G401 (cell line): Measurements from ENCODE around the gene SOBP. TPM values are rescaled to one million over a fixed set of nuclear protein-coding genes. Genes with fewer than 3 reads are reported as not detected.

Experiments used
- DNase-seq: peaks from one replicate; pipeline ENCODE4 v3.0.0-alpha.2; 2015; ENCODE audit warnings: low spot score
- in situ Hi-C: cut with HindIII; loops from 2 replicates; pipeline ENCODE4 v1.10.0; 2016; ENCODE audit warnings: low sequenced_read_pairs, mixed read lengths
- total RNA-seq: library from RNA; depleted of rRNA; stranded (reverse); fragments of >200 nt; shearing (Covaris generic); gene quantifications from 2 replicates; pipeline ENCODE4 v1.2.3, GENCODE V29; 2014

Gene SOBP
- total RNA-seq, 1 experiment from 2014 or later = 3.7 TPM

DNA sequence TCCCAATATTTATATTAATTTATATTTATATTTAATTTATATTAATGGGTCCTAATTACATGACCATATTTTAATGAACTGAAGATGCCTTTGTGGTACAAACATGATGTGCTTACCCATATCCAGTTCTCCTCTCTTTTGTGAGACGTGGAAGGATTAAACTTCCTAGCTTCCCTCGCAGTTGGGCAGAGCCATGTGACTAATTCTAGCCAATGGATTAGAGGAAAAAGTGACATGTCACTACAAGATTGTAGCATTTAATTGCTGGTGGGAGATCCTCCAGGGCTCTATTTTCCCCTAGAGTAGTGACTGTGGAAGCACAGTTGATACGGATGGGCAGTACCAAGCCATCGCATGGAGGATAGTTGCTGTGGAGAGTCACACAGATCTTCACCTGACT is 4.8 kb upstream of the SOBP start:
- in situ Hi-C loops = no loop called here

DNA sequence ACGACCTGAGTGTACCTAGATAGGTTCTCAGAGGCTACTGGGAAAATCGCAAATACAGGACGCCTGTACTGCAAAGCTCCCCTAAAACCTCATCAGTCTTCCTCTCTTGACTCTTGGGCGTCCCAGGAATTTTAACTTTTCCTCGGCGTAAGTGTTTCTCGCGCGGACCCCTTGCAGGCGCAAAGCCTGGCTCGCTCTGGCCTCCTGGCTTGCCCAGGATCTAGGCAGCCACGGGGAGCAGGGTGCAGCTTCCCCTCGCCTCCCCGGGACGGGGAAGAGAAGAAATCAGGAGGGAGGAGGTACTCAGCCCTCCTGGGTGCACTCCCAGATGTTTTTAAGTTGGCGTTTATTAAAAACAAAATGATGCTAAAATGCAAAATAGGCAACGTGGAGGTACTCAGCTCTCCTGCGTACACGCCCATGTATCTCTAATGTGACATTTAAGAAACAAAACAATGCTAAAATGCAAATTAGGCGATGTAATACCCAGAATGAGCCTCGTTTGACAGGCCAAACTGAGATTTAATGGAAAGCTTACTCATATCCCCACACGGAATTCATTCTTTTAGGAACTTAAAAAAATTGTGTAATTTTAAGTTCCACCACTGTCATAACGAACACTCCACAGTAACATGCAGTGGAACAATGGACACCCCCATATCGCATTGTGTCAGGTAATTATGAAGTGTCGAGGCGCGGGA is 1.6 kb upstream of the SOBP start:
- in situ Hi-C loops = no loop called here
- DNase-seq = no peak

More for the DNA sequence above, 4.8 kb upstream of the SOBP start:
- no peak for DNase-seq

DNA sequence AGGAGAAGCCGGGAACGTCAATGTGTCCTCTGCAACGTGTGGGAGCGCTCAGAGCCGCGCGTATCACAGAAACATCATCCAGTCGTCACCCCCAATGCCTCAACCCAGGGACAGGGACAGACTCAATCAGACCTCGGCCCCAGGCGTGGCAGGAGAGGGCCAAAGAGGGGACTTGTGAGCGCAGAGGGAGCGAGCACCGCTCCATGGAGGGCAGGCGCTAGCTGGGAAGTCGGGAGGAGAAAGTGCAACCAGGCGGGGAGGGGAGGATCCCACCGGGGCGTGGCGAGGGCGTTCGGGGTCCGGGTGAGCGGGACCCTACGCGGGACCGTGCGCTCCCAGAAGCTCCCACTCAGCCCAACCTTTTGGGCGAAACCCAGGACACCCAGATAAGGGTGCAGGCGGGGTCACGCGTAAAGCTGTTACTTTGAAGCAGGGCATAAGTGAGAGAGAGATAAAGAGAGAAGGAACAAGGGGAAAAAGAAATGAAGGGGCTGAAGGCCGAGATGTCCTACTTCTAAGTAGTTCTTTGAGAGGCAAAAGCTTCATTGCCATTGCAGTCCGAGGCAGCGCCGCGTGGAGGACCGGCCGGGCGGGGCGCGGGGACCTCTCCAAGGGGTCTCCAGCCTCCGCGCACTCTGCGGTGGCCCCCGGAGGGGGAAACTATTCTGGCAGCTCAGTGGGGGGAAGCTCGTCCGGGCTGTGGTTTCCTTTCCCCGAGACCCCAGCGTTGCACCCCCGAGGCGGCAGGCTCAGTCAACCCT is 862 bp upstream of the SOBP start:
- peak; percentile 65 for DNase-seq
- in situ Hi-C loops = no loop called here

DNA sequence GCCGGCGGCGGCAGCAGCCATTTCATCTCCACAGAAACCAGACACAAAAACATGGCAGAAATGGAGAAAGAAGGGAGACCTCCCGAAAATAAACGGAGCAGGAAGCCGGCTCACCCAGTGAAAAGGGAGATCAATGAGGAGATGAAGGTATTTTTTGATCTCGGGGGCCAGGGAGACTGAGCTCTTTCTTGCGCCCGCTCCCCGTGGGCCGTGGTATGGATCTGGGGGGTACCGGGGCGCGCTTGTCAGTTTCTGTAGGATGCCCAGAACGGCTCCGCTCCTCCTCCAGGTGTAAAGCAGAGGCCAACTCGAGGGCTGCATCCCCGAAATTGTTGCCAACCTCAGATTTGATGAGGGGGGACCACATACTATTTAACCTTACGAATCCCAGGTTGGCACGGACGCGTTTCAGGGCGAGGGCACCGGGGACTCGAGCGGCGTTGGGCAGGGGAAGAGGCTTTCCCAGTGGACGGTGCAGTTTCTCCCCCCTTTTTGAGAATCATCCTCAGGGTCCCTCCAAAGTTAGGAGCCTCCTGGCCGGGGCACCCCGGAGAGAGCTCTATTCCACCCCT is 735 bp downstream of the SOBP start:
- DNase-seq = no peak
- in situ Hi-C loops = no loop called here

DNA sequence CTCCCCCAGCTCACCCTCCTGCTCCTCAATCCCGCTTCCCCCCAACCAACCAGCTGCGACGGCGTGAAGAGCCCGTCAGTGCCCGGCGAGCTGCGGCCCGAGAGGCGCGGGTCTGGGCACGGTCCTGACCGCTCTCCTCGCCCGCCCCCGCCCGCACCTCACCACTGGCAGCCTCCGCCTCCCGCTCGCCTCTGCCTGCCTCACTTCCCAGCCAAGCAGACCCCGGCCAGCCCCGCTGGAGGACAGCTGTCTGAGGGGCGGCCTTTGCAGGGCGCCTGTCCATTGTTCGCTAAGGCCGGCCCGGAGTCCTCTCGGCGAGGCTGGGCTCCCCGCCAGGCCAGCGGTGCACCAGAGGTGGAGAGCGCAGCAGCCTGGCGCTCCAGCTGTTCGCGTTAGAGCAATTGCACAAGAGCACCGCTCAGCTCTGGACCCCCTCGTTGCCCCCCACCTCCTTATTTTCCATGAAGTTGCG is 1.3 kb downstream of the SOBP start:
- DNase-seq = peak; percentile 30
- in situ Hi-C loops = no loop called here

DNA sequence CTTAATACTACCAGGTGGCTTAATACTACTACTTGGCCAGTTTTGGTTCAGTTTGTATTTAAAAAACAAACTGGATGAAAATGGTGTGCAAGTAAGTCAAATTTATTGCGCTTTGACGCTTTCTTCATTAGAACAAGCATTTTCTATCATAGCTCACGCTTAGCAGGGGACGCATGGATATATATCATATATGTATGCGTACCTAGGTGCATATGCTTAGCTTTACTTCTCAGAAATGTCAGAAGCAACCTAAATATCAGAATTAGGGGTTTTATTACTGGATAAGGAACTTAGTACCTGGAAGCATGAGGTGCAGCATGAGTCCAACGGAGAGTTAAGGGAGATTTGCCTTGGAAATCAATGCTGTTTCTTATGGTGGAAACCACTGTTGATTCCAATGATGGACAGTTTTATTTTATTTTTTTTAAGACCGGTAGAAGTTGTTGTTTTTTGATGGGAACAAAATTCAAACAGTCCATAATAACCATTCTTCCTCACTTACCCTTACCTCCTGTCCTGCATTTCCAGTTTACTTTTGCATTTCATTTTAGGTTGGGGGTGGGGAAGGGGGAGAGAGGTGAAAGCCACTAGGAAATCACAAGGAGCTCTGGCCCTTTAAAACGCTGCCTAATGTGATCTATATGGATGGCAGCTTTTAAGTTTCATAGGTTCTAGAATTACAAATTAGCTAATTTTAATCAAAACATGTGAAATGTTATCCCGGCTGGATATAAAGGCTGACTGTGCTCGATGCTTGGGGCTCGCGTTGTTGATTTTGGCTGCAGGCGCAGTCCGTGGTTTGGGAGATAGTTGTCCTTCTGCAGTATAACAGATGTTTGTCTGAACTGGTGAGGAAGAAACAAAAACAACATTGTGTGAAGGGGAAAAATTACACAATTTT is 2.1 kb downstream of the SOBP start:
- in situ Hi-C loops = no loop called here
- peak; percentile 60 for DNase-seq

DNA sequence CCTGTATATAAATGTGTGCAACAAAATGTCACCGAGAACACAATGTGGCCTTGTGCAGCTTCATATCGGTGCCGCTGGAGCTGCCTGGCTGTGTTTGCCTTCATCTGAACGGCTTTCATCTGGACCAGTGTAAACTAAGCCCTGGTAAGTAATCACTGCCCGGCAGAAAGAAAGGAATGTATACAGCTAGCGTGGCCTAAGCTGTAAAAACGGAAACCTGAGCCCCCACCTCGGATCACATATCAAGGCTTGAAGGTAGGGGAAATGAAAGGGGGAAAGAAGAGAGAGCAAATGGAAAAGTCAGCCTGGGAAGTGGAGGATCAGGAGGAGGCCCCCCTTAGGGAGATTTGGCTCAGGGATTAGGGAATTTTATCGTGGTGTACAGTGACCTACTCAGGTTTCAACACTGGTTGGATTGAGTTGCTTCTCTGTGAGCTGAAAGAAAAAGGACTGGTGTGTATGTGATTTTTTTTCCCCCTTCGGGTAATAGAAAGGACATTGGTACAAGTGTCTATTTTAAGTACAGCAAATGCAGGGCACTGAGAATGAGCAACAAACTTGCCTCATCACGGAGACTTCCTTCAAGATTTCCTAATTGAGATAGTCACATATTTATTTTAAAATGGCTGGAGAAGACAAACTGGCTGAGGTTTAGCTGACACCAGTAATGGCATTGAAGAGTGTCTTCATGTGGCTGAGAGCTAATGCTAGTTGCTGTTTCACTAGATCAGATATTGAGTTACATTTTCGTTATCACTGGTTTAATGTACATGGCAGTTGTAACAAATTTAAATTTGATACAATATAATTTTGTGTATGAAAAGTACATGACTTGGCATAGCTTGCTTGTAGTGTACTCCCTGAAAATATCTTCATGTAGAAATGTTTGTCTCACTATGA is 3.5 kb downstream of the SOBP start:
- in situ Hi-C loops = no loop called here

DNA sequence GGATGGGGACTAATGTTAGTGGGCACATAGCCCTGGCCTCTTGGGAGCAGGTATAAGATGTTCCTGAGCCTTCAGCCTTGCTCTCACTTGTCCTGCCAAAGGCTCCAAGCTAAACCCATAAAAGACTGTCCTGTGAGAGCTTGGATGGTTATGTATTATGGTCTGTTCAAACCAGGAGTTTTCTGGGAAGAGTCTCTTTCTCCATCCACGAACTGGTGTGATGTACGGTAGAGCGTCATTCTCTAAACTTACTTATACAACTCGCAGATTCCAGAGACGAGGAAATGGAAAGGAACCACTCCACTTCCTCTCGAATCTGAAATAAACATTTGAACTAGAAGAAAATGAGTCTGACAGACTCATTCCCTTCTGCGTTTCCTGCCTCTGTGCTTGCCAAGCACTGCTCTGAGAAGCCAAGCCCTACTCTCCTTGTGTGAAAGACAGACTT is 5.3 kb downstream of the SOBP start:
- in situ Hi-C loops = no loop called here

More for the DNA sequence above, 3.5 kb downstream of the SOBP start:
- DNase-seq = peak; percentile 48

DNA sequence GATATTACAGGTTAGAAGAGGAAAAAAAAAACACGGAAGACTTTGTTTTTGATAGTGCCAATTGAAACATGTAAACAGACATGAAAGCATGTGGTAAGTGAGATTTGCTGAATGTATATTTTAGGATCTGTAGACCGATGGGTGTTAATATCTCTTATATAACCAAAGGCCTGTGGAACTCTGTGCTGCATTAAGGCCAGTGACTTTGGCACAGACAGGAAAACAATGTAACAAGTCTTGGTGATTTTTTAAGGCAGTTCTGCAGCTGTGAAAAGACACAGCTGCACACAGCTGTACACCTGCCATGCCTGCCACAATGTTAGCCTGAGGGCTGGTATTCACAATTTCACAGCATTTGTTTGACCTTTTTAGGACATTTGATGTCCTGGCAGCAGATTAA is 6.1 kb downstream of the SOBP start:
- in situ Hi-C loops = no loop called here
- peak; percentile 32 for DNase-seq

More for the DNA sequence above, 5.3 kb downstream of the SOBP start:
- DNase-seq = peak; percentile 49

DNA sequence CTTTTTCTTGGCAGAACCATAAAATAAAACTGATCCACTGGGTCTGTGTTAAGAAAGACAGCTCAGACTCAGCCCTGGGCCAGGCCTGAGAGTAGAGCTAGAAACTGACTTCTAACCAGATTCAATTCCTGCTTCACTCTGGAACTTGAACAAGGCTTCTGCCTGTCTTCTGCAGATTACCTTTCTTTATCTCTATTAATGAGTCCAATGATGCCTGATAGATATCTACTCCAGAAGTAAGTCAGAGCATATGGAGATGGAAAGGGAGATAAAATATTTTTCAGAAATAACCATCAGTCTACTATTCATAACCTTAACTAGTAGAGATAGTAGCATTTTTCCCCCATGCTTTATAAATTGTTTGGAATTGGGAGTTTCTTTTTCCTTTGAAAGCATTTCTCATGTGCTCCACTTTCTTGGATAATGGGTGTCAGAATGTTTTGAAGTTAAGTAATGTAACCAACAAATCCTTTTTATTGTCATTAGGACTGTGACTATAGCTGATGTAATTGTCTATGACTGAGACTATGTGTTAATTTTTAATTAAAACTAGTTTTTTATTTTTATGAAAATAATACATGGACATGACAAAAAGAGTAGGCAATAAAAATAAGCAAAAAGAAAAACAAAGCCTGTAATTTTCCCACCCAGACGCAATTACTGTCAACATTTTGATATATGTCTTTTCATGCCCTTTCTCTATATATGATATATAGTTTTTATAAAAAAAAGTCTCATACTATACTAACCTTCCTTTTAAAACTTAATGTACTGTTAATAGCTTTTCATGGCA is 7.2 kb downstream of the SOBP start:
- in situ Hi-C loops = no loop called here
- DNase-seq = no peak

DNA sequence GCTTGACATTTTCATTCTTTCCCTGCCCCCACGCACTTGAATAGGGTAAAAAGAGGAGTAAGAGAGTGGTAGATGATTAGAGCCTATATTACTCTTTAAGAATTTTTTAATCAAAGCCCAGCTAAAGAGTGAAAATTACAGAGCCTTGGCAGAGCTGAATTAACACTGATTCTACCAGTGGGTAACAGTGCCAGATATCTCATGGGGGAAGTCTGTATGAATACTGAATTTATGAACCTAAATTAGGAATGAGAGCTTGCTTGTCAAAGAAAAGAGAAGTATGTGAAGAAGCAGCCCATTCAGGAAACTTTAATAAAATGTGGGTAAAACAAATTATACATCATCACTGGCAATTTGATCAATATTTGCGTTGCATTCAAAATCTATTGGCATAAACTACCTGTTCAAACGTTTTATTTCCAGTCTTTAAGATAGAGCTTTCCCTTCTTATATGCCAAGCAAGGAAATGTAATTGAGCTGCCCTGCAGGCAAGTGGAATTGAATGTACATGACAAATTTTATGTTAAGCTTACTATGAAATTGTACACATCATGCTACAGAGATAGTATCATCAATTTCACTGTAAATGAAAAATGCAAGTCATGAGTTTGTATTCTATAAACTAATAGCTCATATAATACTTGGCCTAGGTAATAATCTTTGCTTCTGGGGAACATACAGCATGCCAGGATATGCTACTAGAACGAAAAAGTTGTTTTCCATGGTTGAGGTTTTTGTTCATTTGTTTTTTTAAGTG is 14.5 kb downstream of the SOBP start:
- in situ Hi-C loops = no loop called here
- no peak for DNase-seq

DNA sequence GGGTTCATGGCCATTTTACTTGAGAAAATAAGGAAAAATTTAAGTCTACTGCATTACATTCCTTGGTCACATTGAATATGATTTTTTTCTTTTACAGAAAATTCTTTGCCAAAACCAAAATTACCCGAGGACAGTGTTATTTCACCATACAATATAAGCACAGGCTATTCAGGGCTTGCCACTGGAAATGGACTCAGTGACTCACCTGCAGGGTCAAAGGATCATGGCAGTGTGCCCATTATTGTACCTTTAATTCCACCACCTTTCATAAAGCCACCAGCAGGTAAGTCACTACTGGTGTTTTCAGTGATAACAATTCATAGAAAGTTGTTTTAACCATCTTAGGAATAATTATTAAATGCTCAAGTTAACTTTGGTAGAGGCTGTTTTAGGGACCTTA is 16.2 kb downstream of the SOBP start:
- no peak for DNase-seq
- in situ Hi-C loops = no loop called here

DNA sequence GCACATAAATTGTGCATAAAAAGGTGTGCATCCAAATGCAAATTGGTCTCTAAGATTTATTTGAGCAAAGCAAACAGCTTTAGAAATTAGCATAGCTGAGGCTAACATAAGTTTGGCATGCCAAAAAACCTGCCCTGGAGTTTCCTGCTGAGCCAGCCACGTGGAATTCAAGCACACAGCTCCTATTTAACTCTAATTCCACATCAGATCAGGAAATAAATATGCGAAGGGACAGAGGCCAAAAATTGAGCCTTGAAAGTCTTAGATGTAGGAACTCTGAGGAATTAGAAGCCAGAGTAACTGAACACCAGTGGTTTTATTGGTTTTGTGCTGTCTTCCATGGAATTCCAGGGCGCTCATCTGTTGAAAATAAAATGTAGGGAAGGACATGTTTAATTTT is 19.6 kb downstream of the SOBP start:
- DNase-seq = no peak
- in situ Hi-C loops = no loop called here

DNA sequence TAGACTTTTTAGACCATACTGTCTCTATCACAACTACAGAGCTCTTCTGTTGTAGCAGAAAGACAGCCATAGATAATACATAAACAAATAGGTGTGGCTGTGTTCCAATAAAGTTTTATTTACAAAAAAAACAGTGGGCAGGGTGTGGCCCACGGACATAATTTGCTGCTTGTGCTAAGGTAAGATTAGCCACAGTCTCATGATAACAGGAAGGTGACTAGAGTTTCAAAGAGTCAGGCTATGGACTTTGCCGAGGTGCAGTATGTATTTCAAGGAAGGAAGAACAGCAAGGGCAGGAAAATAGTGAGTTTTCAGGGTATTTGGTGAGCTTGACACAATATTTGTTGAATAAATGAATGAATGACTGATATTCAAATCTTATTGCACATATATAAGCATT is 20.2 kb downstream of the SOBP start:
- in situ Hi-C loops = no loop called here
- no peak for DNase-seq

DNA sequence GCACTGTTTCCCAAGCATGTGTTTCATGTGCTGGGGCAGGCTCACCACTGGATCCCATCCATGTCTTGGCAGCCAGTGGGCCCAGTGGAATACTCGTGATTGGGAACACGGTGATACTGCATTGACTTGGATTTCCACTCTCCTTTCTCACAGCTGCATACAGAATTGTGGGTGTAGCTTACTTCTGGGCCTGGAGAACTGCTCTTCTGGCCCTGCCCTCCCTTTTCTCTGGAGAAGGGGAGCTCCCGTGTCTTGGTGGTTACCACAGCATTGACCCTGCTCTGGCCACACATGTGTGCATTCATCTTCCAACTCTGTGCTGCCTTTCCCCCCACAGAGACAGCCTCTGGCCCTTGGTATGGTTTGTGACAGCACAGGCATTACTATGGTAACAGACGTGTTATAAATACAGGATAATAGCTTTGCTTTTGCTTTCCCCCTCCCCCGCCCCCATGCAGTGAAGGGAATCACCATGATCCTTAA is 21.6 kb downstream of the SOBP start:
- in situ Hi-C loops = no loop called here
- no peak for DNase-seq

DNA sequence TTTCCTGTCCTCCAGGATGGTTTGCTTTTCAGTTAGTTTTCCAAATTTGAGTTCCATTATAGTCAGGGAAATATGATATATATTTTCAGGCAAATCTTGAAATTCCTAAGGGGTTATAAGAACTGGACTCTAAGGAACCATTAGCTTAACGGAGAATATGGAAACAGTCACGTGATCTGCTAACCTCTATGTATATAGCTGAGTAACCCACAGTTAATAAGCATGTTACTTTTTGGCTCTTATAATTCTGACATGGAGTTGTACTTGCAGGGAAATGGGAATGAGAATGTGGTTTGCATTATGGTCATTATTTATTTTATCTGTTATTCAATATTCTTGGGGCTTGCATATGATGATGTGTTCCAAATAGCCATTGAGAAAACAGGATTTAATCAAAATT is 23.3 kb downstream of the SOBP start:
- in situ Hi-C loops = no loop called here
- DNase-seq = no peak

DNA sequence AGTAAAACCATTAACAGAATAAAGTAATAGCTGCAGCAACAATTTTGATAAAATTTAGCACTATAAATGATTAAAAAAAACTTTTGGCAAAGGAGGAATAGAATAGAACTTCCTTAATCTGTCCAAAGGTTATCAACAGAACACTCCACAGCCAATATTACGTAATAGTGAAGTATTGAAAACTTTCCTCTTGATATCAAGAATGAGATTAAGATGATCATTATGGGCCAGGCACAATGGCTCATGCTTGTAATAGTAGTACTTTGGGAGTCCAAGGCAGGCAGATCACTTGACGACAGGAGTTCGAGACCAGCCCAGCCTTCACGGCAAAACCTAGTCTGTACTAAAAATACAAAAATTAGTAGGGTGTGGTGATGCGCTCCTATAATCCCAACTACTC is 26.0 kb downstream of the SOBP start:
- DNase-seq = no peak
- in situ Hi-C loops = no loop called here
